ENCODE data around the gene DLEU7.

Gene DLEU7

GRCh38 chr13:50812242-50812641 is 31.2 kb downstream of the DLEU7 start:
- no peak for TF ChIP-seq CTCF (IDR thresholded peaks at IDR 0.05; ENCODE audit: low read depth, low read length)
- no peak overlapping the region for H3K4me3 ChIP-seq (replicated peaks in 1 of 2; ENCODE audit: low read depth in 2 of 2, low read length in 2 of 2)
- no peak for DNase-seq (ENCODE audit: low read depth in 2 of 2)

GRCh38 chr13:50810998-50811397 is 32.5 kb downstream of the DLEU7 start:
- H3K4me3 ChIP-seq (replicated peaks in 1 of 2; ENCODE audit: low read depth in 2 of 2, low read length in 2 of 2) = no peak overlapping the region
- DNase-seq (ENCODE audit: low read depth in 2 of 2) = no peak
- TF ChIP-seq CTCF (IDR thresholded peaks at IDR 0.05; ENCODE audit: low read depth, low read length) = no peak

- no peak for TF ChIP-seq CTCF (IDR thresholded peaks at IDR 0.05; ENCODE audit: low read depth, low read length)
- no peak overlapping the region for H3K4me3 ChIP-seq (replicated peaks in 1 of 2; ENCODE audit: low read depth in 2 of 2, low read length in 2 of 2)
- no peak for DNase-seq (ENCODE audit: low read depth in 2 of 2)
These were observed 33.0 kb downstream of the DLEU7 start for GRCh38 chr13:50810468-50810867.

GRCh38 chr13:50809133-50810090 is 34.1 kb downstream of the DLEU7 start:
- DNase-seq (ENCODE audit: low read depth in 2 of 2) = no peak
- no peak overlapping the region for H3K4me3 ChIP-seq (replicated peaks in 1 of 2; ENCODE audit: low read depth in 2 of 2, low read length in 2 of 2)
- TF ChIP-seq CTCF (IDR thresholded peaks at IDR 0.05; ENCODE audit: low read depth, low read length) = no peak

- no peak overlapping the region for H3K4me3 ChIP-seq (replicated peaks in 1 of 2; ENCODE audit: low read depth in 2 of 2, low read length in 2 of 2)
- peak; percentile 29 to 51 for DNase-seq (ENCODE audit: low read depth in 2 of 2)
- peak; percentile 18 for TF ChIP-seq CTCF (IDR thresholded peaks at IDR 0.05; ENCODE audit: low read depth, low read length)
These were observed 37.7 kb downstream of the DLEU7 start for GRCh38 chr13:50805805-50806204.

GRCh38 chr13:50801087-50801931 is 42.2 kb downstream of the DLEU7 start:
- H3K4me3 ChIP-seq (replicated peaks in 1 of 2; ENCODE audit: low read depth in 2 of 2, low read length in 2 of 2) = no peak overlapping the region
- TF ChIP-seq CTCF (IDR thresholded peaks at IDR 0.05; ENCODE audit: low read depth, low read length) = peak; percentile 71
- peak; percentile 85 to 90 for DNase-seq (ENCODE audit: low read depth in 2 of 2)
